D721Med (cell line): ENCODE measurements around the gene SLC26A9.

Source experiments
- DNase-seq: peaks from one replicate; pipeline ENCODE4 v3.0.0; 2011; ENCODE audit warnings: low spot score; ENCODE audit not compliant: insufficient read length
- FAIRE-seq: peaks from 2 replicates; lab custom pipeline; 2011; peaks lifted over from hg19 to GRCh38; lab: Jason Lieb, UNC
- TF ChIP-seq, protein P1 (sequence below): IDR thresholded peaks from 2 replicates; pipeline ENCODE4 v1.5.1; 2012; ENCODE audit warnings: mild to moderate bottlenecking, control low read depth; ENCODE audit not compliant: insufficient read depth; ENCODE audit errors: missing control alignments

The SLC26A9 gene

DNA sequence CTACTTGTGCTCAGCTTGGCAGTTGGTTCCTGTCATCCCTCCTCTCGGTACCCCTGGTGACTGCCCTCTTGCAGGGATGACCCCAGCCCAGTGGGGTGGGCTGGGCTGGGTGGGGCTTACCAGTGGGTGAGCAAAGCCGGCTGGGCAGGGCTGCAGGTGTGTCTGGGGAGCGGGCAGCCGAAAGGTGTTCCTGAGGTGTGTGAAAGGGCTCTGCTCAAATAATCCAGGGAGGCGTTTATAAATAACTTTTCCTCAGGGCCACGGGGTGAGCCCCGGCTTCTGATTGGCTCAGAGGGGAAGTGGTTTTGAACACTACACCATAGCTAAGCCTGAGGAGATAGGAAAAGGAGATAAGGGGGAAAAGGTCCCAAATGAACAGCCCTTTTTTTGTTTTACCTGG, at the start of gene SLC26A9:
Gene SLC26A9 (minus strand): TSS at position 212 of the 400 bp plus-strand sequence. CDS start 7,636 bp downstream, outside the sequence.
- FAIRE-seq, result no peak
- DNase-seq, result no peak
- TF ChIP-seq, protein P1, sequence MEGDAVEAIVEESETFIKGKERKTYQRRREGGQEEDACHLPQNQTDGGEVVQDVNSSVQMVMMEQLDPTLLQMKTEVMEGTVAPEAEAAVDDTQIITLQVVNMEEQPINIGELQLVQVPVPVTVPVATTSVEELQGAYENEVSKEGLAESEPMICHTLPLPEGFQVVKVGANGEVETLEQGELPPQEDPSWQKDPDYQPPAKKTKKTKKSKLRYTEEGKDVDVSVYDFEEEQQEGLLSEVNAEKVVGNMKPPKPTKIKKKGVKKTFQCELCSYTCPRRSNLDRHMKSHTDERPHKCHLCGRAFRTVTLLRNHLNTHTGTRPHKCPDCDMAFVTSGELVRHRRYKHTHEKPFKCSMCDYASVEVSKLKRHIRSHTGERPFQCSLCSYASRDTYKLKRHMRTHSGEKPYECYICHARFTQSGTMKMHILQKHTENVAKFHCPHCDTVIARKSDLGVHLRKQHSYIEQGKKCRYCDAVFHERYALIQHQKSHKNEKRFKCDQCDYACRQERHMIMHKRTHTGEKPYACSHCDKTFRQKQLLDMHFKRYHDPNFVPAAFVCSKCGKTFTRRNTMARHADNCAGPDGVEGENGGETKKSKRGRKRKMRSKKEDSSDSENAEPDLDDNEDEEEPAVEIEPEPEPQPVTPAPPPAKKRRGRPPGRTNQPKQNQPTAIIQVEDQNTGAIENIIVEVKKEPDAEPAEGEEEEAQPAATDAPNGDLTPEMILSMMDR, result no peak

GRCh38 chr1:205992218-205992882, 49.1 kb upstream of the SLC26A9 start:
- DNase-seq (no peak), FAIRE-seq (no peak)
- TF ChIP-seq, protein P1, result no peak

DNA sequence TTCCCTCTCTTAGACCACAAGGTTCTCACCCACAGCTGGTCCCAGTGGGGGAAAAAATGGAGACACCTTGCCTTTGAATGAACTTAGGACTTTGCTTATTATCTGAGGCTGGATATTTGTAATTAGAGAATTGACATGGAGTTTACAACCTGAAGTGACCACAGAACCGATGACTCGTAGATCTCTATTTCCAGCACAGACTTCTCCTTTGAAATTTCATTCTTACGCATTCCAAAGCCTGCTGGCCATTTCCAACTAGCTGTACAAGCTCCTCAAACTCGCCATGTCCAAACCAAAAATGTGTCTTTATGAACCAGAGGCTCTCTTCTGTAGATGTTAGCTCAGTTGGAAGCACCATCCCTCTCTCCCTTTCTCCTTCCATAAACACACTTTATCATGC, 48.0 kb upstream of the SLC26A9 start:
- TF ChIP-seq, protein P1, result no peak
- no peak for DNase-seq
- no peak for FAIRE-seq

DNA sequence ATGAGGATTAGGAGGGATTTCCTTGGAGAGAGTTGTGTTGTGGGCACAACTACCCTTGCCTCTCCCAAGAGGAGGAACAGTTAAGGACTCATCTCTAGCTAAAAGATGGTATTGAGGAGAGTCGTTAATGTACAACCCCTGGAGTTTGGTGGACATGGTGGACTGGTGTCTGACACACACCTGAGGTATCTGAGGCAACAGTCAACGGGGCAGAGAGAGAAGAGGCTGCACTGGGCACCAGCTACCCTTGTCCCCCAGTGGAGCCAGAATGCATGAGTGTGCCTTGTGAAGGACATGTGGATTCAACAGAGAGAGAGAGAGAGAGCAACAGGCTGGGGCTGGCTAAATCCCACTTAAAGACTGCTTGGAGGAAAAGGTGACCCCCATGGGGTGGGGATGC, 47.0 kb upstream of the SLC26A9 start:
- no peak for FAIRE-seq
- TF ChIP-seq, protein P1, result no peak
- no peak for DNase-seq

- no peak for FAIRE-seq
- TF ChIP-seq, protein P1, result no peak
- no peak for DNase-seq
Observed at GRCh38 chr1:205989786-205990185, 46.5 kb upstream of the SLC26A9 start.

DNA sequence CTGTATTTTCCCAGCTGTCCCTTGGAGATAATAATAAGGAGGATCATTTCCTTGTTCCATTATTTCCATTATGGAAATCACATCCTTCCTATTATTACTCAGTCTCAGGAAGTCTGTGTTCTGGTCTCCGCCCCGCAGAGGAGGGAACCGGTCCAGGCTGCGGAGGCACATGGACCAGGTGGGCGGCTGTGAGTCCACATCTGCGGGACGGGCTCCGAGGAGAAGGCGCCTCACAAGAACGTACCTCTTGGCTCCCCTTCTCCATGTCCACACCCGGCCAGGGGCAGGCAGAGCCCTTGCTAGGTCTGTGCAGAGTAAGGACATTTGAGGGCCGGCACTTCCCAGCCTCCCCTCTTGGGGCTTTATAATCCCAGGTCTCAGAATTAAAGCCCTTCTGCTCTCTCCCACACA, 45.3 kb upstream of the SLC26A9 start:
- no peak for FAIRE-seq
- no peak for DNase-seq
- TF ChIP-seq, protein P1, result no peak

GRCh38 chr1:205986861-205987260, 43.6 kb upstream of the SLC26A9 start:
- no peak for FAIRE-seq
- TF ChIP-seq, protein P1, result no peak
- no peak for DNase-seq
